Endothelial cell of coronary artery (primary cell): ENCODE measurements around the gene TCTN3. TPM values are rescaled to one million over a fixed set of nuclear protein-coding genes. Genes with fewer than 3 reads are reported as not detected.

Experiments
- total RNA-seq: library from RNA; depleted of rRNA; stranded (reverse); fragments of >200 nt; gene quantifications from 2 replicates; pipeline ENCODE4 v1.2.3, GENCODE V29; 2014

The TCTN3 gene
- total RNA-seq = 19.8 and 21.6 TPM in 2 replicates

GRCh38 chr10:95693668-95694534 lies at the start of gene TCTN3:
TCTN3 (minus strand) TSS chr10:95693927; CDS start chr10:95693899, 28 bp downstream.

GRCh38 chr10:95656291-95657164 lies 37.2 kb downstream of the TCTN3 start, which contains the start of gene ALDH18A1:
ALDH18A1 (minus strand) TSS chr10:95656711; CDS start chr10:95653377, 3,334 bp downstream.

Other genes starting within 250 kb of the TCTN3 start
- gene SORBS1, start 132.6 kb downstream of the TCTN3 start, total RNA-seq = 0.28 and 0.54 TPM in 2 replicates
- gene ALDH18A1, start 37.2 kb downstream of the TCTN3 start, total RNA-seq = 85.0 and 113 TPM in 2 replicates
- gene ENTPD1, start 62.2 kb upstream of the TCTN3 start, total RNA-seq = 2.1 and 3.3 TPM in 2 replicates
- 0.09 TPM in 1 of 2 replicates, not detected in the other for gene CC2D2B, start 214.0 kb upstream of the TCTN3 start, total RNA-seq